VCaP (cell line): Measurements from ENCODE around the gene NCK1.

Experiments used
- H3K27ac ChIP-seq: fragments of 450-650 bp; 2 replicates; pipeline ENCODE4 v1.5.1; 2017
- CTCF ChIP-seq: fragments of 450-650 bp; conservative IDR thresholded peaks from 2 replicates; pipeline ENCODE4 v1.5.1; 2017; ENCODE audit warnings: mild to moderate bottlenecking, moderate library complexity

NCK1 gene

DNA sequence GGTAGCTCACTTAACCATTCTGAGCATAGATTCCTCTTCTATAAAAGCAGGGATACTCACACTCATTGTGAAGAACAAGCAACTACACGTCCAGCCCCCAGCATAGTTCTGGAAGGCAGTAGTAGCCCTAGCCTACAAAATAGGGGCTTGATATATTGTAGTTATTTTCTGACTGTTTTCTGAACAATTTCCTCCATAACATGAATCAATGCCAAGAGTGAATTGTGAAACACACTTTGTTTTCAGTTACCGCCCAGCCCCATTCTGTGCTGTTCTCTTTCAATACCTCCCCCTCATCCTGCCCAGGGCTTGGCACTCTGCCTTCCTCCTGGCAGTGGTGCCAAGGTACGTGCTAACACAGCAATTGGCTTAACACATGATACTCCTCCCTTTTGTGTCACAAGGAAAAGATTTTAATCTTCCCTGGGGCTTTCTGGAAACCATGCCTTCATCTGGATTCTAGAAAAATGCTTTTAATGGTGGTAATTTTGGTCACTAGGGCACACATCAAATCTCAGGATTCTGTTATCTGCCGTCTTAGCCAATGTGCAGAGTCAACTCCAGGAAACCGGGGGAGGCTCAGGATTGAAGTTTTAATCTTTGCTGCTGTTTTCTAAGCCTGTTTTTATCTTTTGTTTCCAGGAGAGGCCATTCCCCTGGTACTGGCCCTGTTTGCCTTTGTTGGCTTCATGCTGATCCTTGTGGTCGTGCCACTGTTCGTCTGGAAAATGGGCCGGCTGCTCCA, 132.9 kb downstream of the NCK1 start:
- no peak for TF ChIP-seq CTCF
- H3K27ac ChIP-seq = peak overlapping the region; percentile 61

- peak overlapping the region; percentile 61 for H3K27ac ChIP-seq
Observed at GRCh38 chr3:136995652-136996051, 133.6 kb downstream of the NCK1 start.

More at GRCh38 chr3:136995652-136996051, 133.6 kb downstream of the NCK1 start:
- TF ChIP-seq CTCF = no peak
